Endothelial cell of umbilical vein (primary cell): ENCODE measurements around the gene ENOSF1. TPM values are rescaled to one million over a fixed set of nuclear protein-coding genes. Genes with fewer than 3 reads are reported as not detected.

ENCODE experiments used
- BruUV-seq: library from RNA; stranded (reverse); fragments of 400-500 nt; replicated peaks from 2 replicates; lab custom pipeline; 2021; lab: Mats Ljungman, UMichigan
- CTCF ChIA-PET: fragments of 300-600, 350-600 bp; sonication (Branson Sonifier 250); formaldehyde crosslinking; loops from one replicate; lab custom pipeline; 2021; ENCODE audit warnings: antibody characterized with exemption, inconsistent platforms; lab: Charles Lee
- POLR2A ChIA-PET: fragments of 300-600, 350-600 bp; sonication (Branson Sonifier 250); formaldehyde crosslinking; loops from one replicate; lab custom pipeline; 2021; ENCODE audit warnings: antibody characterized with exemption, inconsistent platforms; lab: Charles Lee
- DNase-seq: peaks from one replicate; pipeline ENCODE4 v3.0.0-alpha.2; 2011; ENCODE audit warnings: low read depth, low spot score
- FAIRE-seq: peaks from 2 replicates; lab custom pipeline; 2011; peaks lifted over from hg19 to GRCh38; lab: Jason Lieb, UNC
- H2AFZ ChIP-seq: 2 replicates; pipeline ENCODE4 v1.6.0; 2012; ENCODE audit warnings: low read depth, low read length, control low read depth, inconsistent platforms
- H3K27ac ChIP-seq: 2 replicates; pipeline ENCODE4 v1.5.1; 2011; ENCODE audit warnings: low read depth, mild to moderate bottlenecking, control low read depth, low read length, moderate library complexity; ENCODE audit not compliant: insufficient read depth
- H3K27me3 ChIP-seq, 2 experiments: 2 replicates each; pipeline versions ENCODE4 v1.6.0 to v1.6.1; 2011; ENCODE audit warnings: low read length in 2 of 2, mixed read lengths in 1 of 2; ENCODE audit not compliant: control insufficient read depth in 2 of 2, insufficient read depth in 2 of 2
- H3K36me3 ChIP-seq, 2 experiments: 2 replicates in 1 of 2; 3 replicates in 1 of 2; pipeline ENCODE4 v1.5.1; 2011; ENCODE audit warnings: low read length in 2 of 2, mild to moderate bottlenecking in 1 of 2, moderate library complexity in 1 of 2; ENCODE audit not compliant: control insufficient read depth in 2 of 2, insufficient read depth in 2 of 2; ENCODE audit errors: extremely low read depth in 1 of 2
- H3K4me1 ChIP-seq: 3 replicates; pipeline ENCODE4 v1.5.1; 2011; ENCODE audit warnings: mild to moderate bottlenecking, low read length; ENCODE audit not compliant: control insufficient read depth, insufficient read depth; ENCODE audit errors: extremely low read depth
- H3K4me2 ChIP-seq: 2 replicates; pipeline ENCODE4 v1.6.1; 2011; ENCODE audit warnings: low read length, control low read depth, mixed read lengths; ENCODE audit not compliant: insufficient read depth
- H3K4me3 ChIP-seq, 3 experiments: fragments of 200-600 bp in 1 of 3; sonication (generic), shearing (Covaris generic) in 1 of 3; replicated peaks in 1 of 3; 2 replicates each; pipeline ENCODE4 v1.5.1; 2011 to 2016; ENCODE audit warnings: control low read depth in 3 of 3, low read length in 3 of 3, mild to moderate bottlenecking in 2 of 3, inconsistent platforms in 1 of 3, low read depth in 1 of 3, moderate library complexity in 1 of 3; ENCODE audit not compliant: insufficient read depth in 1 of 3
- H3K79me2 ChIP-seq: 2 replicates; pipeline ENCODE4 v1.6.0; 2012; ENCODE audit warnings: low read length, inconsistent platforms; ENCODE audit not compliant: control insufficient read depth, insufficient read depth
- H3K9ac ChIP-seq: replicated peaks from 2 replicates; pipeline ENCODE3; 2011; ENCODE audit warnings: low read length, control low read depth; ENCODE audit not compliant: insufficient read depth; ENCODE audit errors: extremely low read depth
- H3K9me1 ChIP-seq: replicated peaks from 3 replicates; pipeline ENCODE4 v1.6.0; 2011; ENCODE audit warnings: mild to moderate bottlenecking, low read length; ENCODE audit not compliant: control insufficient read depth, insufficient read depth; ENCODE audit errors: extremely low read depth
- H3K9me3 ChIP-seq: replicated peaks from 2 replicates; pipeline ENCODE4 v1.5.1; 2012; ENCODE audit warnings: low read length, inconsistent platforms; ENCODE audit not compliant: control insufficient read depth, insufficient read depth
- H4K20me1 ChIP-seq: replicated peaks from 2 replicates; pipeline ENCODE3; 2011; ENCODE audit warnings: mild to moderate bottlenecking, low read length; ENCODE audit not compliant: control insufficient read depth, insufficient read depth; ENCODE audit errors: extremely low read depth
- EZH2 ChIP-seq: IDR thresholded peaks from 2 replicates; pipeline ENCODE4 v1.6.1; 2012; ENCODE audit warnings: borderline replicate concordance, low read depth, mild to moderate bottlenecking, moderate library complexity, low read length, inconsistent platforms; ENCODE audit not compliant: severe bottlenecking
- FOS ChIP-seq: IDR thresholded peaks from 2 replicates; pipeline ENCODE4 v1.6.1; 2011; ENCODE audit warnings: mild to moderate bottlenecking, low read length, moderate library complexity, borderline replicate concordance; ENCODE audit not compliant: insufficient read depth
- GATA2 ChIP-seq: IDR thresholded peaks from 2 replicates; pipeline ENCODE4 v1.7.0; 2011; ENCODE audit warnings: low read depth, mild to moderate bottlenecking, moderate library complexity, mixed read lengths, low read length; ENCODE audit not compliant: insufficient read length, insufficient read depth
- JUN ChIP-seq: IDR thresholded peaks from 2 replicates; pipeline ENCODE4 v1.6.1; 2011; ENCODE audit warnings: borderline replicate concordance, low read depth; ENCODE audit not compliant: insufficient read length, insufficient read depth
- MYC ChIP-seq: IDR thresholded peaks from one replicate; pipeline ENCODE4 v1.6.1; 2011; ENCODE audit warnings: mild to moderate bottlenecking, low read depth, low read length
- POLR2A ChIP-seq: IDR thresholded peaks from 2 replicates; pipeline ENCODE4 v1.6.1; 2012; ENCODE audit warnings: low read depth, mild to moderate bottlenecking, control low read depth, low read length
- POLR2AphosphoS5 ChIP-seq: IDR thresholded peaks from 2 replicates; pipeline ENCODE4 v1.6.1; 2012; ENCODE audit warnings: low read depth, mild to moderate bottlenecking, control low read depth, low read length, moderate library complexity; ENCODE audit not compliant: insufficient read depth
- dilution Hi-C: fragments of 300-500 bp; cut with MboI; formaldehyde crosslinking; loops from one replicate; pipeline ENCODE4 v1.15.0; 2019; ENCODE audit warnings: low sequenced_read_pairs; ENCODE audit not compliant: extremely low pct_ligation_motif_present
- intact Hi-C: fragments of 100-400 bp; cut with micrococcal nuclease; formaldehyde crosslinking; loops from one replicate; pipeline ENCODE4 v1.10.0; 2022
- polyA plus RNA-seq, 4 experiments: library from polyadenylated mRNA; depleted of rRNA in 3 of 4; stranded (reverse) in 3 of 4; unstranded in 1 of 4; fragments of >200 nt; gene quantifications; 2 replicates each; pipeline versions ENCODE4 v1.2.1 to v1.2.3, GENCODE V29; 2011 to 2012; ENCODE audit warnings: missing spikeins in 1 of 4
- total RNA-seq: library from RNA; stranded (reverse); gene quantifications from 2 replicates; pipeline ENCODE4 v1.2.3, GENCODE V29; 2021
- TF ChIP-seq, protein P1 (sequence below): IDR thresholded peaks from 2 replicates; pipeline ENCODE4 v1.6.1; 2011; ENCODE audit not compliant: insufficient read depth, insufficient read length
- TF ChIP-seq, protein P2 (sequence below), 2 donors: IDR thresholded peaks; 1 replicate in 1 of 2; 2 replicates in 1 of 2; pipeline ENCODE4 v1.5.1; 2011; ENCODE audit warnings: low read length in 2 of 2, mild to moderate bottlenecking in 2 of 2, moderate library complexity in 2 of 2, control low read depth in 1 of 2, inconsistent platforms in 1 of 2, low read depth in 1 of 2; ENCODE audit not compliant: insufficient read depth in 1 of 2; ENCODE audit errors: extremely low read depth in 1 of 2

Gene ENOSF1
- total and polyA plus RNA-seq, 2 donors (not counting 3 experiments of a cell fraction or from before 2014, with no cell fraction given): 19.5 to 50.5 TPM

DNA sequence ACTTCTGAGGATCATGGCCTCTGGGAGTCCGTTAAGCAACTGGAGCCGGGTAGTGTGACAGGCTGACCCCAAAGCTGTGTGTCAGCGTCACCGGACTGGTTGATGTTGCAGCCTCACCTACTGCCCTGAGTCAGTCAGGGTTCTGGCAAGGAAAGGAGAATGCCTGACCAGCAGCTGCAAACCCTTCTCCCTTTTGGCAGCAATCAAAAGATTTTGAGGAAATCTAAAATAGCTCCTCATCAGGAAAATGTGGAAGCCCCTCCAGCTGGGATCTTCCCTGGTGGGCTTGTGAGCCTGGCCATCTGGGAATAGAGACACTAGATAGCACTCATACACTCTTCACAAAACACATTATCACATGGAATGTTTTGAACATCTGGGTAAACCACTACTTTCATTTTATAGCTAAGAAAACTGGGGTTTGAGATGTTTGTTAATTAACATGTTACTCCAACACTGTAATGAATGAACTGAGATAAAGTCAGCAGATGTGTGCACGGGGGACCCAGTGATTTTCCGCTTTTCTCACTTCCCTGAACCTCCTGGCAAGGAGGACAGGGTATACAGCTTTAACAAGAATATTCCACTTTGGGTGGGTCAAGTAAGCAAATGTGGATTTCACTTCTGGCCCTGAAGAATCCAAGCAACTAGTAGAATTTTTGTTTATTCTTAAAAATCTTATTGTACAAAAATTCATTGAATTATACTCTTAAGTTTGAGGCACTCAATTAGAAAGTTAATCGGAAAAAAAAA lies 91.0 kb downstream of the ENOSF1 start:
- Histone ChIP-seq H3K27me3 (no peaks in the 10 kb centered on the region), H3K27ac (no peak overlapping the region), H3K4me3 (no peak overlapping the region), H3K79me2 (no peaks in the 10 kb centered on the region), H4K20me1 (no peaks in the 10 kb centered on the region), H3K4me1 (no peaks in the 10 kb centered on the region), H3K9me3 (no peaks in the 10 kb centered on the region), H3K36me3 (no peaks in the 10 kb centered on the region), H3K9me1 (no peaks in the 10 kb centered on the region), H2AFZ (no peak overlapping the region), H3K4me2 (no peak overlapping the region), H3K9ac (no peak overlapping the region)
- no TSS peak for BruUV-seq
- FAIRE-seq (no peak), DNase-seq (no peak)
- ChIA-PET CTCF (interaction anchor here (0.7 to 12.1 kb wide), 5 partner anchors 10 to 334 kb away, joined by 3 to 652 read pairs (median 4); no protein-coding TSS in a partner anchor), POLR2A (no interaction called here)
- dilution Hi-C loops: no loop called here
- TF ChIP-seq EZH2: no peak
- TF ChIP-seq FOS: no peak
- TF ChIP-seq, protein P1, sequence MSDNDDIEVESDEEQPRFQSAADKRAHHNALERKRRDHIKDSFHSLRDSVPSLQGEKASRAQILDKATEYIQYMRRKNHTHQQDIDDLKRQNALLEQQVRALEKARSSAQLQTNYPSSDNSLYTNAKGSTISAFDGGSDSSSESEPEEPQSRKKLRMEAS: no peak
- TF ChIP-seq POLR2A: no peak
- TF ChIP-seq MYC: no peak
- no peak for TF ChIP-seq GATA2
- TF ChIP-seq JUN: no peak
- TF ChIP-seq POLR2AphosphoS5: no peak
- TF ChIP-seq, protein P2, sequence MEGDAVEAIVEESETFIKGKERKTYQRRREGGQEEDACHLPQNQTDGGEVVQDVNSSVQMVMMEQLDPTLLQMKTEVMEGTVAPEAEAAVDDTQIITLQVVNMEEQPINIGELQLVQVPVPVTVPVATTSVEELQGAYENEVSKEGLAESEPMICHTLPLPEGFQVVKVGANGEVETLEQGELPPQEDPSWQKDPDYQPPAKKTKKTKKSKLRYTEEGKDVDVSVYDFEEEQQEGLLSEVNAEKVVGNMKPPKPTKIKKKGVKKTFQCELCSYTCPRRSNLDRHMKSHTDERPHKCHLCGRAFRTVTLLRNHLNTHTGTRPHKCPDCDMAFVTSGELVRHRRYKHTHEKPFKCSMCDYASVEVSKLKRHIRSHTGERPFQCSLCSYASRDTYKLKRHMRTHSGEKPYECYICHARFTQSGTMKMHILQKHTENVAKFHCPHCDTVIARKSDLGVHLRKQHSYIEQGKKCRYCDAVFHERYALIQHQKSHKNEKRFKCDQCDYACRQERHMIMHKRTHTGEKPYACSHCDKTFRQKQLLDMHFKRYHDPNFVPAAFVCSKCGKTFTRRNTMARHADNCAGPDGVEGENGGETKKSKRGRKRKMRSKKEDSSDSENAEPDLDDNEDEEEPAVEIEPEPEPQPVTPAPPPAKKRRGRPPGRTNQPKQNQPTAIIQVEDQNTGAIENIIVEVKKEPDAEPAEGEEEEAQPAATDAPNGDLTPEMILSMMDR (IDR thresholded peaks at IDR 0.05; ENCODE audit: extremely low read depth in 1 of 2, insufficient read depth in 1 of 2, low read depth in 1 of 2, low read length in 2 of 2): no peak
- intact Hi-C loops: no loop called here

Other genes with a start within 250 kb of the ENOSF1 start
- 13.8 and 17.1 TPM in 2 replicates for gene COLEC12, start 211.9 kb downstream of the ENOSF1 start, total RNA-seq
- gene COLEC12, start 211.9 kb downstream of the ENOSF1 start, polyA plus RNA-seq: 7.6 and 8.0 TPM in 2 replicates
- not detected in 2 replicates for gene CETN1, start 132.2 kb downstream of the ENOSF1 start, total RNA-seq
- gene CETN1, start 132.2 kb downstream of the ENOSF1 start, polyA plus RNA-seq: not detected in 2 replicates
- gene CLUL1, start 115.6 kb downstream of the ENOSF1 start, total RNA-seq: not detected in 2 replicates
- gene CLUL1, start 115.6 kb downstream of the ENOSF1 start, polyA plus RNA-seq: not detected in 2 replicates
- 189 and 200 TPM in 2 replicates for gene TYMS, start 55.0 kb downstream of the ENOSF1 start, total RNA-seq
- gene TYMS, start 55.0 kb downstream of the ENOSF1 start, polyA plus RNA-seq: 136 TPM in 2 replicates
- 79.5 and 92.3 TPM in 2 replicates for gene YES1, start 99.6 kb upstream of the ENOSF1 start, total RNA-seq
- gene YES1, start 99.6 kb upstream of the ENOSF1 start, polyA plus RNA-seq: 12.6 and 16.5 TPM in 2 replicates
- gene ADCYAP1, start 192.2 kb upstream of the ENOSF1 start, total RNA-seq: not detected in 2 replicates
- not detected in 2 replicates for gene ADCYAP1, start 192.2 kb upstream of the ENOSF1 start, polyA plus RNA-seq